ENCODE measurements around the gene DLGAP4.
"Not testable (repeated sequence)": the region's sequence is repeated elsewhere in the genome, so short reads cannot be mapped to it uniquely, and the experiment has no call there.

Gene DLGAP4

GRCh38 chr20:36563374-36563773 is 257.2 kb downstream of the DLGAP4 start:
- no peak for DNase-seq (ENCODE audit: low read depth in 2 of 2)

- DNase-seq (ENCODE audit: low read depth in 2 of 2), result not testable (repeated sequence)
Measured at GRCh38 chr20:36564078-36564725, 258.1 kb downstream of the DLGAP4 start.

GRCh38 chr20:36564726-36565121 is 258.6 kb downstream of the DLGAP4 start:
- not testable (repeated sequence) for DNase-seq (ENCODE audit: low read depth in 2 of 2)

- no peak for DNase-seq (ENCODE audit: low read depth in 2 of 2)
Measured at GRCh38 chr20:36565520-36565919, 259.4 kb downstream of the DLGAP4 start.

- no peak for DNase-seq (ENCODE audit: low read depth in 2 of 2)
Measured at GRCh38 chr20:36569847-36570429, 263.8 kb downstream of the DLGAP4 start.

- DNase-seq (ENCODE audit: low read depth in 2 of 2), result no peak
Measured at GRCh38 chr20:36571564-36572504, 265.7 kb downstream of the DLGAP4 start.

GRCh38 chr20:36572701-36573102 is 266.6 kb downstream of the DLGAP4 start:
- no peak for DNase-seq (ENCODE audit: low read depth in 2 of 2)

GRCh38 chr20:36573103-36573797 is 267.1 kb downstream of the DLGAP4 start, which contains the start of gene TGIF2:
Gene TGIF2, plus strand, starts transcription at chr20:36573597. Its CDS starts 5,178 bp downstream, at chr20:36578775.
- peak; percentile 84 to 85 for DNase-seq (ENCODE audit: low read depth in 2 of 2)

- no peak for DNase-seq (ENCODE audit: low read depth in 2 of 2)
Measured at GRCh38 chr20:36573798-36574365, 267.7 kb downstream of the DLGAP4 start.

- DNase-seq (ENCODE audit: low read depth in 2 of 2), result no peak
Measured at GRCh38 chr20:36574366-36575135, 268.4 kb downstream of the DLGAP4 start.

- no peak for DNase-seq (ENCODE audit: low read depth in 2 of 2)
Measured at GRCh38 chr20:36576081-36576445, 269.9 kb downstream of the DLGAP4 start.
